Neuronal stem cell (in vitro differentiated cells): ENCODE results near the gene AOAH.

Experiments used
- DNase-seq: peaks from one replicate; pipeline ENCODE4 v3.0.0-alpha.2; 2013; ENCODE audit warnings: low spot score
- H2AFZ ChIP-seq: one replicate; pipeline ENCODE4 v1.6.1; 2013; ENCODE audit warnings: mild to moderate bottlenecking, low read length, inconsistent platforms
- H2AK5ac ChIP-seq: 2 replicates; pipeline ENCODE4 v1.6.1; 2013; ENCODE audit warnings: low read depth, mild to moderate bottlenecking, inconsistent platforms, low read length, moderate library complexity, mixed read lengths
- H2BK120ac ChIP-seq: 2 replicates; pipeline ENCODE4 v1.6.1; 2013; ENCODE audit warnings: low read depth, mild to moderate bottlenecking, inconsistent platforms, low read length, moderate library complexity, mixed read lengths
- H2BK12ac ChIP-seq: one replicate; pipeline ENCODE4 v1.6.1; 2013; ENCODE audit warnings: low read length, inconsistent platforms
- H2BK15ac ChIP-seq: 2 replicates; pipeline ENCODE4 v1.6.1; 2013; ENCODE audit warnings: mild to moderate bottlenecking, low read length, inconsistent platforms, mixed read lengths
- H2BK5ac ChIP-seq: one replicate; pipeline ENCODE4 v1.6.1; 2013; ENCODE audit warnings: inconsistent platforms, mild to moderate bottlenecking, low read length, moderate library complexity
- H3K14ac ChIP-seq: one replicate; pipeline ENCODE4 v1.6.1; 2013; ENCODE audit warnings: low read length, inconsistent platforms
- H3K18ac ChIP-seq: 2 replicates; pipeline ENCODE4 v1.6.1; 2013; ENCODE audit warnings: low read length, inconsistent platforms
- H3K23ac ChIP-seq: 2 replicates; pipeline ENCODE4 v1.6.1; 2013; ENCODE audit warnings: low read depth, mild to moderate bottlenecking, mixed read lengths, low read length, inconsistent platforms; ENCODE audit not compliant: poor library complexity
- H3K27ac ChIP-seq: replicated peaks from 3 replicates; pipeline ENCODE4 v1.5.1; 2013; ENCODE audit warnings: low read length, inconsistent platforms
- H3K27me3 ChIP-seq, 3 experiments: 2 replicates each; pipeline ENCODE4 v1.6.1; 2013; ENCODE audit warnings: low read length in 3 of 3, mild to moderate bottlenecking in 2 of 3, inconsistent platforms in 1 of 3, low read depth in 1 of 3, mixed read lengths in 1 of 3, moderate library complexity in 1 of 3; ENCODE audit not compliant: control insufficient read depth in 3 of 3, insufficient read depth in 3 of 3
- H3K36me3 ChIP-seq, 2 donors: replicated peaks in 1 of 2; 2 replicates each; pipeline ENCODE4 v1.6.1; 2013; ENCODE audit warnings: low read length in 2 of 2; ENCODE audit not compliant: control insufficient read depth in 2 of 2, insufficient read depth in 2 of 2
- H3K4ac ChIP-seq: 2 replicates; pipeline ENCODE4 v1.6.1; 2013; ENCODE audit warnings: inconsistent platforms, mild to moderate bottlenecking, low read length, moderate library complexity
- H3K4me1 ChIP-seq, 2 donors: 1 replicate in 1 of 2; 2 replicates in 1 of 2; pipeline ENCODE4 v1.6.1; 2013; ENCODE audit warnings: low read length in 2 of 2, low read depth in 1 of 2; ENCODE audit not compliant: control insufficient read depth in 2 of 2, insufficient read depth in 1 of 2
- H3K4me2 ChIP-seq: one replicate; pipeline ENCODE4 v1.6.1; 2013; ENCODE audit warnings: mild to moderate bottlenecking, low read length, inconsistent platforms; ENCODE audit not compliant: insufficient read depth, poor library complexity, severe bottlenecking
- H3K4me3 ChIP-seq, 2 donors: 2 replicates each; pipeline ENCODE4 v1.5.1; 2013; ENCODE audit warnings: low read length in 2 of 2, mild to moderate bottlenecking in 2 of 2, inconsistent platforms in 1 of 2, moderate library complexity in 1 of 2
- H3K79me1 ChIP-seq: one replicate; pipeline ENCODE4 v1.6.1; 2013; ENCODE audit warnings: low read depth, mild to moderate bottlenecking, inconsistent platforms, low read length, moderate library complexity
- H3K9ac ChIP-seq: one replicate; pipeline ENCODE4 v1.6.1; 2013; ENCODE audit warnings: mild to moderate bottlenecking, low read depth, low read length, inconsistent platforms; ENCODE audit not compliant: poor library complexity
- H3K9me3 ChIP-seq, 2 donors: replicated peaks in 1 of 2; 2 replicates each; pipeline versions ENCODE3 to v1.6.1; 2013; ENCODE audit warnings: low read length in 2 of 2, mild to moderate bottlenecking in 2 of 2, inconsistent platforms in 1 of 2, low read depth in 1 of 2, mixed read lengths in 1 of 2, moderate library complexity in 1 of 2; ENCODE audit not compliant: control insufficient read depth in 2 of 2, insufficient read depth in 1 of 2
- H4K8ac ChIP-seq: one replicate; pipeline ENCODE4 v1.6.1; 2013; ENCODE audit warnings: low read depth, mild to moderate bottlenecking, inconsistent platforms, low read length, moderate library complexity
- H4K91ac ChIP-seq: one replicate; pipeline ENCODE4 v1.6.1; 2013; ENCODE audit warnings: low read length, low read depth, mild to moderate bottlenecking, inconsistent platforms; ENCODE audit not compliant: poor library complexity
- WGBS, 2 donors: extraction: QIAGEN DNeasy Blood & Tissue Kit; methylation state at CpG; one replicate each; pipeline ENCODE4 v1.1.7; 2013; ENCODE audit warnings: missing lambda C conversion rate in 2 of 2, mixed read lengths in 1 of 2; ENCODE audit not compliant: insufficient read length in 2 of 2, insufficient replicate concordance in 1 of 2; ENCODE audit errors: extremely low coverage in 2 of 2; 5-methylcytosine and 5-hydroxymethylcytosine counted together

Gene AOAH

GRCh38 chr7:36667007-36667745 is 57.1 kb downstream of the AOAH start:
- WGBS, 2 donors = no CpG with 5 or more reads among the region's 2 CpGs
- no peaks in the 10 kb centered on the region for H3K79me1 ChIP-seq
- no peak overlapping the region for H2AK5ac ChIP-seq
- H2BK5ac ChIP-seq = no peak overlapping the region
- H3K23ac ChIP-seq = no peak overlapping the region
- no peak overlapping the region for H3K18ac ChIP-seq
- H3K27ac ChIP-seq = no peak overlapping the region
- H3K9me3 ChIP-seq = peaks cover 0 to 4% of the 10 kb centered on the region in 2 donors
- H3K27me3 ChIP-seq = no peaks in the 10 kb centered on the region
- no peak overlapping the region for H3K4ac ChIP-seq
- no peak overlapping the region for H2BK15ac ChIP-seq
- no peak overlapping the region for H2BK120ac ChIP-seq
- no peak overlapping the region for H2BK12ac ChIP-seq
- no peak overlapping the region for H3K4me3 ChIP-seq
- no peak overlapping the region for H3K9ac ChIP-seq
- H3K4me1 ChIP-seq = peaks cover 0 to 3% of the 10 kb centered on the region in 2 donors
- no peak for DNase-seq
- no peak overlapping the region for H4K8ac ChIP-seq
- H3K4me2 ChIP-seq = no peak overlapping the region
- no peak overlapping the region for H3K14ac ChIP-seq
- no peak overlapping the region for H2AFZ ChIP-seq
- no peak overlapping the region for H4K91ac ChIP-seq
- no peaks in the 10 kb centered on the region for H3K36me3 ChIP-seq

GRCh38 chr7:36663481-36663880 is 60.8 kb downstream of the AOAH start:
- H2AK5ac ChIP-seq = no peak overlapping the region
- DNase-seq = no peak

DNA sequence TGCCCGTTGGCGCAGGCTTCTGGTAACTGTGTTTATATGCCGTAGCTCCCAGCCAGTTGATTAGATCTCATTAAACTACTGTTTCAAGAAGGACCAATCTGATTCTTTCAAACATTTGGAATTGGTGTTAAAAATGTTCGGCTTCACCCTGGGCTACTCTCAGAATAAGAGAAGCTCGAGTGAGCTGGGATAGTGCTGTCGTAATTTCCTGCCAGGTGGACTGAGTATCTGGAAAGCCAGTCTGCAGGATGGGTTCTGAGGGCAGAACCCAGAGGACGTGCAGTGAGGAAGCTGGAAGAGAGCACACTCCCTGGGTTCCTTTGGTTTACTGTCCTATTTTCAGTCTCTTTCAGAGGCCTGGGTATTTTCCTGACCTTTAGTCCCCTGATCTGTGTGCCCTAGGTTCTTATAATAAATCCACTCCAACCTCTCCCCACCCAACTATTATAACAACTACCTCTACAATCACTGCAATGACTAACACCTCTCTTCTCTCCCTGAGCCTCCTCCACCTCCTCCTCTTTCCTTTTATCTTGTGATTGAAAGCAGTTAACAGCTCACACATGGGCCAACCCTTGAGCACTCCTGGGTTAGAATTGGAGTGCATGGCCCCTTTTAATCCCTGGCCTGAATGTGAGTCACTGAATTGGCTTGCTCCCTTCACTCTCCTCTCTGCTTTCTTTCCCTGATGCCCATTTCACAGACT is 63.0 kb downstream of the AOAH start:
- H4K8ac ChIP-seq = no peak overlapping the region
- H3K27ac ChIP-seq = peak overlapping the region; percentile 77
- no peak overlapping the region for H2BK15ac ChIP-seq
- no peak overlapping the region for H3K4me2 ChIP-seq
- no peak overlapping the region for H4K91ac ChIP-seq
- peak overlapping the region; percentile 8 for H2AFZ ChIP-seq
- no peak overlapping the region for H3K23ac ChIP-seq
- no peaks in the 10 kb centered on the region for H3K36me3 ChIP-seq
- no peaks in the 10 kb centered on the region for H3K27me3 ChIP-seq
- H3K4me1 ChIP-seq = peaks cover 20 to 36% of the 10 kb centered on the region in 2 donors
- no peak overlapping the region for H2BK5ac ChIP-seq
- no peak overlapping the region for H3K9ac ChIP-seq
- no peak overlapping the region for H3K4ac ChIP-seq
- H3K9me3 ChIP-seq = no peaks in the 10 kb centered on the region
- no peak overlapping the region for H3K4me3 ChIP-seq
- no peak overlapping the region for H2BK120ac ChIP-seq
- WGBS, 2 donors = no CpG with 5 or more reads among the region's 7 CpGs
- H2BK12ac ChIP-seq = no peak overlapping the region
- no peak for DNase-seq
- no peak overlapping the region for H2AK5ac ChIP-seq
- H3K79me1 ChIP-seq = no peaks in the 10 kb centered on the region
- no peak overlapping the region for H3K14ac ChIP-seq
- H3K18ac ChIP-seq = no peak overlapping the region

More at GRCh38 chr7:36663481-36663880, 60.8 kb downstream of the AOAH start:
- Histone ChIP-seq H2BK12ac (no peak overlapping the region), H3K18ac (no peak overlapping the region), H4K91ac (no peak overlapping the region), H3K36me3 (no peaks in the 10 kb centered on the region), H4K8ac (no peak overlapping the region), H3K4ac (no peak overlapping the region), H3K14ac (no peak overlapping the region), H3K27me3 (no peaks in the 10 kb centered on the region), H3K4me1 (peaks cover 15 to 23% of the 10 kb centered on the region in 2 donors), H3K9me3 (no peaks in the 10 kb centered on the region), H2BK120ac (no peak overlapping the region), H2BK15ac (no peak overlapping the region), H3K79me1 (no peaks in the 10 kb centered on the region), H3K4me2 (no peak overlapping the region), H3K23ac (no peak overlapping the region), H2AFZ (no peak overlapping the region), H3K4me3 (no peak overlapping the region), H3K9ac (no peak overlapping the region), H2BK5ac (no peak overlapping the region), H3K27ac (no peak overlapping the region)
- no CpG with 5 or more reads among the region's 4 CpGs for WGBS, 2 donors

- H3K14ac ChIP-seq = no peak overlapping the region
- no peak overlapping the region for H3K9ac ChIP-seq
- H3K4me2 ChIP-seq = no peak overlapping the region
- no peak overlapping the region for H4K91ac ChIP-seq
- H3K4me3 ChIP-seq = no peak overlapping the region
- no peak overlapping the region for H2BK120ac ChIP-seq
- H3K9me3 ChIP-seq = no peaks in the 10 kb centered on the region
- no peak overlapping the region for H2BK15ac ChIP-seq
- WGBS, 2 donors = no CpG with 5 or more reads among the region's 13 CpGs
- H3K27ac ChIP-seq = peak overlapping the region; percentile 87
- H2BK5ac ChIP-seq = no peak overlapping the region
- H3K18ac ChIP-seq = no peak overlapping the region
- no peak overlapping the region for H2AFZ ChIP-seq
- H3K79me1 ChIP-seq = no peaks in the 10 kb centered on the region
- no peak overlapping the region for H2AK5ac ChIP-seq
- H3K4me1 ChIP-seq = peaks cover 20 to 36% of the 10 kb centered on the region in 2 donors
- H3K4ac ChIP-seq = no peak overlapping the region
- no peaks in the 10 kb centered on the region for H3K27me3 ChIP-seq
- no peak for DNase-seq
- H3K36me3 ChIP-seq = no peaks in the 10 kb centered on the region
- H4K8ac ChIP-seq = no peak overlapping the region
- H3K23ac ChIP-seq = no peak overlapping the region
- H2BK12ac ChIP-seq = no peak overlapping the region
These were observed 64.5 kb downstream of the AOAH start for GRCh38 chr7:36659638-36660341.
